Endometrial microvascular endothelial cells (primary cell): ENCODE results near the gene STAT5A. TPM values are rescaled to one million over a fixed set of nuclear protein-coding genes. Genes with fewer than 3 reads are reported as not detected.
"Not testable (repeated sequence)": the region's sequence is repeated elsewhere in the genome, so short reads cannot be mapped to it uniquely, and the experiment has no call there.

Source experiments
- in situ Hi-C: cut with HindIII; loops from 2 replicates; pipeline ENCODE4 v1.10.0; 2017; ENCODE audit warnings: low sequenced_read_pairs, low pct_unique_long_range_greater_than_20kb; ENCODE audit errors: inconsistent ontology term
- total RNA-seq: library from RNA; depleted of rRNA; stranded (reverse); fragments of >200 nt; gene quantifications from one replicate; pipeline ENCODE4 v1.2.3, GENCODE V29; 2015; ENCODE audit errors: inconsistent ontology term

The STAT5A gene
- total RNA-seq, 1 donor from 2014 or later: 12.5 TPM

DNA sequence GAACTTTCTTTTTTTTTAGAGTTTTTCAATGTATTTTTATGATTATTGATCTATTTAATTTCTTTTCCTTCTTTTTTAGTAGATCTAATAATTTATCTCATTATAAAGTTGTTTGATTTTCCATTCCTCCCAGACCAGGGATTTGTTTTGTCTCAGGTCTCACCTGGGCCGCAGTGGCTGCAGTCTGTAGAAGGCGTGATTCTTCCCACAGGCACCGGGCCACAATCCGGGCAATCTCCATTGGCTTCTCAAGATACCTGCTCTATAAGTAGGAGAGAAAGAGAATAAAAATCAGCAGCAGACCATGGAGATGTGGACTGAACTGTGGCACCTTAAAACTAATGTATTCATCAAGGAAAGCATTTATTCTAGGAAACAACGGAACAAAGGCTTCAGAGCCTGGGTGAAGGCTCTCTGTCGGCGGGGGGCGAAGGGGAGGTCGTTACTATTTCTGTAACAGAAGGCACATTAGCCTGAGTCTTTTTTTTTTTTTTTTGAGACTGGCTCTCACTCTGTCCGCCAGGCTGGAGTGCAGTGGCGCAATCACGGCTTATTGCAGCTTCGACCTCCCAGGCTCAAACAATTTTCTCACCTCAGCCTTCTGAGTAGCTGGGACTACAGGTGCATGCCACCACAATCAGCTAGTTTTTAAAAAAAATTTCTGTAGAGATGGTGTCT lies 57.2 kb downstream of the STAT5A start:
- in situ Hi-C loops: no loop called here

DNA sequence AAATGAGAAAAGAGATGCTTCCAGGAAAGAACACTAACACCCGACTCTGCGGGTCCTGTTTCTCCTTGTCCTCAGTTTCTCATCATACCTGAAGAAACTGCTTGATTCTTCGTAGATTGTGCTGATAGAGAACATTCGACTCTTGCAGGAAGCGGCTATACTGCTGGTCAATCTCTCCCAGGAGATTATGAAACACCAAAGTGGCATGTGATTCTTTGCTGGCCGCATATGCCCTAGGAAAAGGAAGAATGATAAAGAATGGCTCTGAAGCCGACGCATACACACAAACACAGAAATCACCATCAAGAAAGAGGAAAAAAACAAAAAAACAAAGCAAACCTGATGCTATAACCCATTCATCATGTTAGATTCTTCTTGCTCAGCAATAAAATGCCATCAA lies 58.2 kb downstream of the STAT5A start:
- in situ Hi-C loops: no loop called here

DNA sequence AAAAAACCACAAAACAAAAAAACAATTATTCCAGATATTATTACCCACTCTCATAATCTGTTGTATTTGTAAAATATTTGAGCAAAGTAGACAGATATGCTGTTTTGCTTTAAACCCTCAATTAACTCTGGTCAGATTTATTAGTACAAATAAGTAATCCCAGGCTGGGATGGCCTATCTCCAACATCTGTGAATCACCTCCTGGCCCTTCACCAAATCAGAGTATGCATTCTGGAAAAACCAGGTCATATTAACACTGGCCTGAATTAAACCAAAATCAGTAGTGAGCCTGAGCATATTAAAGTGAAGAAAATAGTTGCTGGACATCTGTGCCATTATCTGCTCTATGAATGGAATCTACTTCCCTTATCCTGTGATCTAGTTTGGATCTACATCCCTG lies 58.9 kb downstream of the STAT5A start:
- in situ Hi-C loops: no loop called here

DNA sequence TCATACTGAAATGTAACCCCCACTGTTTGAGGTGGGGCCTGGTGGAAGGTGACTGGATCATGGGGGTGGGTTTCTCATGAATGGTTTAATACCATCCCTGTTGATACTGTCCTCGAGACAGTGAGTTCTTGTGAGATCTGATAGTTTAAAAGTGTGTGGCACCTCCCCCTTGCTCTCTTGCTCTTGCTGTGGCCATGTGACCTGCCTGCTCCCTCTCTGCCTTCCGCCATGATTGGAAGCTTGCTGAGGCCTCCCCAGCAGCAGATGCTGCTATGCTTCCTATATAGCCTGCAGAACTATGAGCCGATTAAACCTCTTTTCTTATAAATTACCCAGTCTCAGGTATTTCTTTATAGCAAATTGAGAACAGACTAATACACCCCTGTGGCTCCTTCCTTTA lies 59.3 kb downstream of the STAT5A start:
- in situ Hi-C loops: no loop called here

DNA sequence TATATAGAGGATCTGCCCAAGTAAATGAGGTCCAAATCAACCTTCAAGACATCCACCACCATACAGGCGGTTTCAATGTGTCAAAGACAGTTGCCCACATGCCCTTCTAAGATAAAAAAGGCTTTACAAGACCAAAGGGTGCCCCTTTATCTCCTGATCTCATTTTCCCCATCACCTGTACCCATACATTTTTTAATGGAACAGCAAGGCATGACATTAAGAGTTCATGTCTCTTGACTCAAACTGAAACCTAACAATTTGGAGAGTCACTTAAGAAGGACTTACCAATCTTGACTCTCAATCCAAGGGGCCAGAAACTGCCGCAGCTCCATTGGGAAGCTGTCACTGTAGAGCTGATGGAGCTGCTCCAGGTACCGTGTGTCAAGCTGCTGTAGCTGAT lies 59.8 kb downstream of the STAT5A start:
- in situ Hi-C loops: no loop called here

DNA sequence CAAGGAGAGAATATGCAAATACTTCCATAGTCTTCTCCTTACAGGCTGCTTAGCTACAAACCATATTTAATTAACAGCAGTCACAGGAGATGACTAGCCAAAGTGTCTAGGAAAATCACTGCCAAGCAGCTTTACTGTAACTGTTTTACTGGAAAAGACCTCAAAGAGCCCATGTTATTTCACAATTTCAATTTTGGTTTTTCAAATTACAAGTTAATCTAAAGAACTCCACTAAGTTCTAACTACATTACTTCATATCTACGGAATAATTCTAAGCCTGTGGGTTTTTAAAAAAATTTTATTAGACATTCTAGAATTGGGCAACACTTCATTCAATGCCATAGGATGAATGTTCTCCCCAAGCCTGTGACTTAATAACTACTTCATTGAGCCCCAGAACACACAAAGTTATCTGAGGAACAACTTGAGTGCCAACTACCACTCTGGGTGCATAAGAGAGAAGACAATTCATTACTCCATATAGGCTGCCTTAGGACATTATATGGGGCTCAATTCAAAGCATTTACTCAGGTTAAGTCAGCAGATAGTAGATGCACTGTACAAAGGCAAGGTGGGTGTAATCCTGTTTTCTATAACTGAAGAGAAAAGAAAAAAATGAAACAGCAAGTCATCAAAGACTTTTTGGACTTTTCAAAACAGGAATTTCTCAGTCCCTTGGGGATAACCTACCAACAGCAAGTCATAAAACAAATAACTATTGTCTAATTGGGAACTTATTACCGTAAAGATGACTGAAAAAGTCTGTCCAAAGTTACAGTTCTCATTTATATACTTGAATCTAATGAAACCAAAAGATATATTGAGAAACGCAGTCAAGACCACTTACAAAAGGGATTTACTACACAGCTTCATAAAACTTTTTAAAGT lies 66.9 kb downstream of the STAT5A start:
- in situ Hi-C loops: no loop called here

DNA sequence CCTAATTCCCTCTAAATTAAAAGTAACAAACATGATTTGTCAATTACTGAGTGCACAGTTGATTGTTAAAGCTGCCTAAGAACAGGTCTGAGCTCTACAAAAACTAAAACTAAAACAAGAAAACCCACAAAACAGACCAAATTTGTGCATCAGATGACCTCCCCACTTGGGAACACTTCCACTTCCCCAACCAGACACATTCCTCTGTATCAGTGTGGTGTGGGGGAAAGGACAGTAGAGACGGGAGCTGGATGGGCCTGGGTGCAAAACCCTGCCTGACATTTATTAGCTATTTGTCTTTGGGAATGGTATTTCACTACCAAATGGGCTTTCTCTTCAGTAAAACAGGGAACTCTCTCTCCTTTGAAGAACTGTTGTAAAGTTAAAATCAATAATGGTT lies 70.1 kb downstream of the STAT5A start:
- in situ Hi-C loops: no loop called here

DNA sequence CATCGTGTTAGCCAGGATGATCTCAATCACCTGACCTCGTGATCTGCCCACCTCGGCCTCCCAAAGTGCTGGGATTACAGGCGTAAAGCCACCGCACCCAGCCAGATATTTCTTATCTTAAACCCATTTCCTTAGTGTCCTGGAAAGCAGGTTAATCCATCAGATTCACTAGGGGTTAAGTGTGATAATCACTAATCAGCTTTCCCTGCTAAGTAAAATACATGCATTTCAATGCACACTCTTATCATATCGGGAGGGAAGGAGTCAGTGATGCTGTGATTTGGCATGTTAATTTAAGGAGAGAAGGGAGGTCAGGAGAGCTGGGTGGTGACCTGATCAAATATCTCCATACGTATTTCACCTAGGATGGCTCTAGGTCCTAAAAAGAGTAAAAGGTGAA lies 70.8 kb downstream of the STAT5A start:
- in situ Hi-C loops: no loop called here

DNA sequence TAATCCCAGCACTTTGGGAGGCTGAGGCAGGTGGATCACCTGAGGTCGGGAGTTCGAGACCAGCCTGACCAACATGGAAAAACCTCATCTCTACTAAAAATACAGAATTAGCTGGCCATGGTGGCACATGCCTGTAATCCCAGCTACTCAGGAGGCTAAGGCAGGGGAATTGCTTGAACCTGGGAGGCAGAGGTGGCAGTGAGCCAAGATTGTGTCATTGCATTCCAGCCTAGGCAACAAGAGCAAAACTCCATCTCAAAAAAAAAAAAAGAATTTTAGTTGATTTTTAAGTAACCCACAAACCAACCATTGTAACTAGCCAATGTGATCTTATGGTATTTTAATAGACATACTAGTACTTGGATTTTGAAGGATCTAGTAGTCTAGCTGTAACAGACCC lies 72.1 kb downstream of the STAT5A start:
- in situ Hi-C loops: not testable (repeated sequence)

Other genes with a start within 250 kb of the STAT5A start
- 0.56 TPM for gene C17orf113, start 237.9 kb upstream of the STAT5A start, total RNA-seq
- 0.19 TPM for gene ZNF385C, start 190.0 kb upstream of the STAT5A start, total RNA-seq
- gene DHX58, start 175.8 kb upstream of the STAT5A start, total RNA-seq: 7.1 TPM
- 15.9 TPM for gene KAT2A, start 167.1 kb upstream of the STAT5A start, total RNA-seq
- gene HSPB9, start 165.7 kb upstream of the STAT5A start, total RNA-seq: not detected
- gene RAB5C, start 133.5 kb upstream of the STAT5A start, total RNA-seq: 197 TPM
- not detected for gene KCNH4, start 107.4 kb upstream of the STAT5A start, total RNA-seq
- gene HCRT, start 103.0 kb upstream of the STAT5A start, total RNA-seq: not detected
- 14.9 TPM for gene GHDC, start 94.0 kb upstream of the STAT5A start, total RNA-seq
- gene STAT5B, start 12.1 kb upstream of the STAT5A start, total RNA-seq: 38.3 TPM
- gene STAT3, start 99.9 kb downstream of the STAT5A start, total RNA-seq: 86.0 TPM
- gene CAVIN1, start 134.8 kb downstream of the STAT5A start, total RNA-seq: 806 TPM
- 27.1 TPM for gene ATP6V0A1, start 170.4 kb downstream of the STAT5A start, total RNA-seq
- 33.7 TPM for gene NAGLU, start 247.7 kb downstream of the STAT5A start, total RNA-seq